GM23248 (cell line): ENCODE data around the gene FAM83G.

Experiments
- EZH2 ChIP-seq: fragments of 200-600 bp; sonication (generic); IDR thresholded peaks from 2 replicates; pipeline ENCODE4 v1.6.1; 2018; ENCODE audit warnings: antibody characterized with exemption, mild to moderate bottlenecking; ENCODE audit not compliant: insufficient read depth, poor library complexity, severe bottlenecking
- EZH2phosphoT487 ChIP-seq: fragments of 200-600 bp; sonication (generic); IDR thresholded peaks from 2 replicates; pipeline ENCODE4 v1.6.1; 2018; ENCODE audit warnings: antibody characterized with exemption, moderate library complexity, mild to moderate bottlenecking, low read depth; ENCODE audit not compliant: insufficient read depth

DNA sequence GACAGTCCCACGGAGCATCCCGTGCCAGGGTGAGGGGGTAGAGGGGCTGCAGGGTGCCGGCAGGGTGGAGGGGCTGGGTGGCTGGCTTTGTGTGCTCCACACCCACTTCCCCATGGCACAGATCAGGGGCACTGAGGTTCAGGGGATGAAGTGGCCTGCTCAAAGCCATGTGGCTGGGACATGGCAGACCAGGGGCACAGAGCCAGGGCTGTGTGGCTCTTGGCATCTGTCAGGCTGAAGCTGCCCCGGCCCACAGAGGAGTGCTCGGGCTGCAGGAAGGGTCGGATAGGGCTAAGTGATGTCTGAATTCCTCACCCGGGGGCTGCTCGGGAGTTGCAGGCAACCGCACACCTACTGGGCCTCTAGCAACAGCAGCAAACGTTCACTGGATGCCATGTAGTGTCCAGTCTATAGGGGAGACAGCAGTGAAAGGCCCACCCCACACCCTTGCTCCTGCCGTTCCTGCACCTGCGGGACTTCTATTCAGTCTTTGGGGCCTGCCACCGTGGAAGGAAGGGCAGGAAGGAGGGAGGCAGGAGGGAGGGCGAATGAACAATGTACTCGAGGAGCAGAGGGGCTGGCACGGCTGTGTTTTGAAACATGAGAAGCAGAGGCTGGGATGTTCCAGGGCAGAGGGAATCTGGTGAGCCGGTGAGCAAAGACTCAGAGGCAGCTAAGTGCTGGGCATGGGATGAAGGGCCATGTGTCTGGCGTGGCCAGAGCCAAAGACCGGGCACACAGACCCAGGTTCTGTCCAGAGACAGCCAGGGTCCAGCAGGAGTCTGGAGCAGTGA, 37.5 kb downstream of the FAM83G start:
- TF ChIP-seq EZH2 (no peak), EZH2phosphoT487 (no peak)
